LNCaP clone FGC (cell line): ENCODE results near the gene CALML4.

Source experiments
- DNase-seq: peaks from one replicate; pipeline ENCODE4 v3.0.0-alpha.2; 2011; ENCODE audit warnings: low read depth
- H3K4me3 ChIP-seq: 2 replicates; pipeline ENCODE4 v1.5.1; 2011; ENCODE audit warnings: mild to moderate bottlenecking, low read depth, low read length, control low read depth
- CTCF ChIP-seq: IDR thresholded peaks from 2 replicates; pipeline ENCODE4 v1.5.1; 2012; ENCODE audit warnings: mild to moderate bottlenecking; ENCODE audit not compliant: control insufficient read depth, insufficient read depth; ENCODE audit errors: extremely low read depth

CALML4 gene

GRCh38 chr15:68204776-68205557 lies at the start of gene CALML4:
CALML4 (minus strand) TSS chr15:68205332; CDS start chr15:68205247, 85 bp downstream.
- DNase-seq, result peak; percentile 90
- peak within 1 kb of the TSS; percentile 58 for H3K4me3 ChIP-seq
- TF ChIP-seq CTCF, result no peak

- peak; percentile 62 for DNase-seq
- peak; percentile 86 for TF ChIP-seq CTCF
- H3K4me3 ChIP-seq, result no peak overlapping the region
Observed at GRCh38 chr15:68252925-68253534, 47.9 kb upstream of the CALML4 start.

GRCh38 chr15:68249058-68249713 lies 44.1 kb upstream of the CALML4 start:
- no peak overlapping the region for H3K4me3 ChIP-seq
- no peak for TF ChIP-seq CTCF

GRCh38 chr15:68244235-68244634 lies 39.1 kb upstream of the CALML4 start:
- no peak overlapping the region for H3K4me3 ChIP-seq
- DNase-seq, result no peak
- TF ChIP-seq CTCF, result no peak

More at GRCh38 chr15:68249058-68249713, 44.1 kb upstream of the CALML4 start:
- no peak for DNase-seq

- DNase-seq, result peak; percentile 18
- TF ChIP-seq CTCF, result no peak
Observed at GRCh38 chr15:68241088-68241935, 36.2 kb upstream of the CALML4 start.

GRCh38 chr15:68239025-68239424 lies 33.9 kb upstream of the CALML4 start:
- no peak for TF ChIP-seq CTCF
- no peak for DNase-seq
- H3K4me3 ChIP-seq, result no peak overlapping the region

More at GRCh38 chr15:68241088-68241935, 36.2 kb upstream of the CALML4 start:
- H3K4me3 ChIP-seq, result no peak overlapping the region
